ENCODE data around the gene TRIOBP.
A peak's percentile ranks its signal among the peaks of the same experiment; 100 is the strongest.

The TRIOBP gene

DNA sequence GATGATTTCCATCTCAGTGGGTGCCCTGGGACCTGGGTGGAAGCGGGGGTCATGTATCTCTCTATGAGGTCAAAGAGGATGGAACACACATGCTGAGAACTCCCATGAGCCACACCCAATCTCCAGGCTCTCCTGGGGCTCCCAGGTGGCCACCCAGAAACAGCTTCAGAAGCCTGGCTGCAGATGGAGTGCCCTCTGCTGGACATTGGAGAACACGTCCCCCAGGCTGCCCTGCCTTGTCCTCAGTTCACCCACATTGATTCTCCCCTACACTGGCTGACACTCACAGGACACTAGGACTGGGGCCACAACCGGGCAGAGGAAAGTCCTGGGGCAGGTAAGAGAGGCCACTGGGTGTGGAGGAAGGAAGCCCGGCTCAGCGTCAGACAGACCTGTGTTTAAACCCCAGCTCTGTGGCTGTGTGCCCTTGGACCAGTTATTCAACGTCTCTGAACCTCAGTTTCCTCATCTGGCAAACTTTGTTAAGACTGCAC lies 15.2 kb upstream of the TRIOBP start (continued):
- TF ChIP-seq ZNF10 (tag by site-specific recombination; IDR thresholded peaks at IDR 0.05) (no peak), ZNF324 (tag by site-specific recombination; IDR thresholded peaks at IDR 0.05) (peak; percentile 31; the same call in 1 of the 2 replicates), ZNF629 (tag by site-specific recombination; IDR thresholded peaks at IDR 0.05) (0 out of 2 replicates have a peak, but pooled peaks have one; percentile 31), BCL11B (tag by site-specific recombination; IDR thresholded peaks at IDR 0.05; ENCODE audit: low read depth) (0 out of 2 replicates have a peak, but pooled peaks have one; percentile 12), KLF8 (tag by site-specific recombination; IDR thresholded peaks at IDR 0.05) (no peak), KLF10 (tag by site-specific recombination; IDR thresholded peaks at IDR 0.05) (0 out of 2 replicates have a peak, but pooled peaks have one; percentile 32), ZBTB7A (tag by site-specific recombination; IDR thresholded peaks at IDR 0.05; ENCODE audit: low read depth) (no peak), ZNF660 (tag by site-specific recombination; IDR thresholded peaks at IDR 0.05) (0 out of 2 replicates have a peak, but pooled peaks have one; percentile 56), KLF9 (tag by site-specific recombination; IDR thresholded peaks at IDR 0.05; ENCODE audit: low read depth) (peak; percentile 34; the same call in 1 of the 2 replicates), GLIS1 (tag by site-specific recombination; IDR thresholded peaks at IDR 0.05) (peak; percentile 92), HOXA7 (CRISPR knock-in tag; IDR thresholded peaks at IDR 0.05; ENCODE audit: borderline replicate concordance) (no peak), GLIS2 (tag by site-specific recombination; IDR thresholded peaks at IDR 0.05) (peak; percentile 60), ZEB2 (tag by site-specific recombination; IDR thresholded peaks at IDR 0.05) (peak; percentile 55; the same call in 1 of the 2 replicates), ZXDB (tag by site-specific recombination; IDR thresholded peaks at IDR 0.05) (0 out of 2 replicates have a peak, but pooled peaks have one; percentile 27), KLF7 (tag by site-specific recombination; IDR thresholded peaks at IDR 0.05; ENCODE audit: borderline replicate concordance) (peak; percentile 42; the same call in 1 of the 2 replicates), ZNF654 (tag by site-specific recombination; IDR thresholded peaks at IDR 0.05; ENCODE audit: low read depth) (peak; percentile 92), ZNF768 (tag by site-specific recombination; IDR thresholded peaks at IDR 0.05) (peak; percentile 88; the same call in 1 of the 2 replicates)
- TF ChIP-seq, protein P1, sequence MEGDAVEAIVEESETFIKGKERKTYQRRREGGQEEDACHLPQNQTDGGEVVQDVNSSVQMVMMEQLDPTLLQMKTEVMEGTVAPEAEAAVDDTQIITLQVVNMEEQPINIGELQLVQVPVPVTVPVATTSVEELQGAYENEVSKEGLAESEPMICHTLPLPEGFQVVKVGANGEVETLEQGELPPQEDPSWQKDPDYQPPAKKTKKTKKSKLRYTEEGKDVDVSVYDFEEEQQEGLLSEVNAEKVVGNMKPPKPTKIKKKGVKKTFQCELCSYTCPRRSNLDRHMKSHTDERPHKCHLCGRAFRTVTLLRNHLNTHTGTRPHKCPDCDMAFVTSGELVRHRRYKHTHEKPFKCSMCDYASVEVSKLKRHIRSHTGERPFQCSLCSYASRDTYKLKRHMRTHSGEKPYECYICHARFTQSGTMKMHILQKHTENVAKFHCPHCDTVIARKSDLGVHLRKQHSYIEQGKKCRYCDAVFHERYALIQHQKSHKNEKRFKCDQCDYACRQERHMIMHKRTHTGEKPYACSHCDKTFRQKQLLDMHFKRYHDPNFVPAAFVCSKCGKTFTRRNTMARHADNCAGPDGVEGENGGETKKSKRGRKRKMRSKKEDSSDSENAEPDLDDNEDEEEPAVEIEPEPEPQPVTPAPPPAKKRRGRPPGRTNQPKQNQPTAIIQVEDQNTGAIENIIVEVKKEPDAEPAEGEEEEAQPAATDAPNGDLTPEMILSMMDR (tag by site-specific recombination; IDR thresholded peaks at IDR 0.05): peak; percentile 91

DNA sequence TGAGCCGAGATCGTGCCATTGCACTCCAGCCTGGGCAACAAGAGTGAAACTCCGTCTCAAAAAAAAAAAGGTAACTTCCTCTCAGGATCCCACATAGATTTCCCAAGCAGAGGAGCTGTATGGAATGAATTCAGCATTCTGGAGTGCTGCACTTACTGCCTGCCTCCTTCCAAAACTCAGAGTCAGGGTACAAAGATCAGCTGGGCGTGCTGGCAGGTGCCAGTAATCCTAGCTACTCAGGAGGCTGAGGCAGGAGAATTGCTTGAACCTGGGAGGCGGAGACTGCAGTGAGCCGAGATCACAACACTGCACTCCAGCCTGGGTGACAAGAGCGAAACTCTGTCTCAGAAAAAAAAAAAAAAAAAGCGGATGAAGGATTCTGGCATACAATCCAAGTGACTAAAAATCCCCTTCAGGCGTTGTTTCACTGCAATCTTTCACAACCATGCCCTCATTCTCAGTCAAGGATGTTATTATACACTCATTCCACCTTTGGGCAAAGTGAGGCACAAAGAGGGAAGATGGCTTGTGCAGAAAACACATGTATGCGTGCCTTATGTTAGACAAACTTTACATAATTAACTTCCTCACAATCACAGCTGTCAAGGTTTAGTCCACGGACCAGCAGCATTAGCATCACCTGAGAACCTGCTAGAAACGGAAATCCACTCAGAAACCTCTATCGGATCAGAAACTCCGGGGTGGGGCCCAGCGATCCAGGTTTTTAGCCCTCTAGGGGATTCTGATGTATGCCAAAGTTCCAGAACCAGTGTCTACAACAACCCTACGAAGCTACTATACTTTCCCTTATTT lies 11.8 kb upstream of the TRIOBP start:
- ChIA-PET CTCF (interaction anchor here (0.6 to 15.8 kb wide), 8 partner anchors 10 to 792 kb away, joined by 3 to 353 read pairs (median 5); partner anchors contain the start of genes LGALS1 and SH3BP1), POLR2A (interaction anchor here (0.9 to 2.5 kb wide), 2 partner anchors 24 to 27 kb away, joined by 6 to 23 read pairs; partner anchors contain the start of gene PDXP)
- H3K4me1 ChIP-seq (ENCODE audit: control insufficient read depth, insufficient read depth, low read length): peaks cover 2% of the 10 kb centered on the region; the same call in 1 of the 2 replicates
- H3K9me3 ChIP-seq (ENCODE audit: control insufficient read depth, insufficient read depth, low read depth, low read length): no peaks in the 10 kb centered on the region
- peaks cover 0 to 19% of the 10 kb centered on the region in 2 experiments; a peak in 1 of 3 replicates for H3K36me3 ChIP-seq (ENCODE audit: control insufficient read depth in 2 of 2, insufficient read depth in 1 of 2, low read length in 2 of 2)
- no peak overlapping the region for H3K4me3 ChIP-seq (ENCODE audit: low read depth, low read length)
- H3K27ac ChIP-seq (ENCODE audit: extremely low read depth, low read depth, low read length): no peak overlapping the region
- TF ChIP-seq ZBTB20 (tag by site-specific recombination; IDR thresholded peaks at IDR 0.05) (peak; percentile 31; the same call in 1 of the 2 replicates), ZNF768 (tag by site-specific recombination; IDR thresholded peaks at IDR 0.05) (no peak), ZNF658 (tag by site-specific recombination; IDR thresholded peaks at IDR 0.05) (no peak), GLIS2 (tag by site-specific recombination; IDR thresholded peaks at IDR 0.05) (no peak), KLF8 (tag by site-specific recombination; IDR thresholded peaks at IDR 0.05) (no peak)
- TF ChIP-seq, protein P2, sequence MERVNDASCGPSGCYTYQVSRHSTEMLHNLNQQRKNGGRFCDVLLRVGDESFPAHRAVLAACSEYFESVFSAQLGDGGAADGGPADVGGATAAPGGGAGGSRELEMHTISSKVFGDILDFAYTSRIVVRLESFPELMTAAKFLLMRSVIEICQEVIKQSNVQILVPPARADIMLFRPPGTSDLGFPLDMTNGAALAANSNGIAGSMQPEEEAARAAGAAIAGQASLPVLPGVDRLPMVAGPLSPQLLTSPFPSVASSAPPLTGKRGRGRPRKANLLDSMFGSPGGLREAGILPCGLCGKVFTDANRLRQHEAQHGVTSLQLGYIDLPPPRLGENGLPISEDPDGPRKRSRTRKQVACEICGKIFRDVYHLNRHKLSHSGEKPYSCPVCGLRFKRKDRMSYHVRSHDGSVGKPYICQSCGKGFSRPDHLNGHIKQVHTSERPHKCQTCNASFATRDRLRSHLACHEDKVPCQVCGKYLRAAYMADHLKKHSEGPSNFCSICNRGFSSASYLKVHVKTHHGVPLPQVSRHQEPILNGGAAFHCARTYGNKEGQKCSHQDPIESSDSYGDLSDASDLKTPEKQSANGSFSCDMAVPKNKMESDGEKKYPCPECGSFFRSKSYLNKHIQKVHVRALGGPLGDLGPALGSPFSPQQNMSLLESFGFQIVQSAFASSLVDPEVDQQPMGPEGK (tag by site-specific recombination; IDR thresholded peaks at IDR 0.05): no peak

Measured in HEK293 (cell line).